Skin of body (tissue), 2 donors: ENCODE measurements around the gene CDH23. TPM values are rescaled to one million over a fixed set of nuclear protein-coding genes. Genes with fewer than 3 reads are reported as not detected.

Experiments
- DNase-seq: peaks from one replicate; lab custom pipeline; 2025; lab: John Stamatoyannopoulos, UW
- total RNA-seq: library from RNA; depleted of rRNA; stranded (reverse); fragments of >200 nt; gene quantifications from one replicate; pipeline ENCODE4 v1.2.3, GENCODE V29; 2014

Gene CDH23
- total RNA-seq, 1 donor from 2014 or later, result 6.3 TPM

- DNase-seq, result no peak
Observed at GRCh38 chr10:71740069-71740653, 343.4 kb downstream of the CDH23 start.

GRCh38 chr10:71741029-71741428, 344.3 kb downstream of the CDH23 start:
- DNase-seq, result no peak

- no peak for DNase-seq
Observed at GRCh38 chr10:71741671-71742070, 345.0 kb downstream of the CDH23 start.

GRCh38 chr10:71742301-71743088, 345.8 kb downstream of the CDH23 start:
- no peak for DNase-seq

- DNase-seq, result no peak
Observed at GRCh38 chr10:71743089-71743838, 346.5 kb downstream of the CDH23 start.

GRCh38 chr10:71743866-71744265, 347.1 kb downstream of the CDH23 start:
- no peak for DNase-seq

- no peak for DNase-seq
Observed at GRCh38 chr10:71744897-71745663, 348.4 kb downstream of the CDH23 start.

- DNase-seq, result no peak
Observed at GRCh38 chr10:71745664-71746250, 349.0 kb downstream of the CDH23 start.

GRCh38 chr10:71746344-71747037, 349.8 kb downstream of the CDH23 start:
- no peak for DNase-seq

DNA sequence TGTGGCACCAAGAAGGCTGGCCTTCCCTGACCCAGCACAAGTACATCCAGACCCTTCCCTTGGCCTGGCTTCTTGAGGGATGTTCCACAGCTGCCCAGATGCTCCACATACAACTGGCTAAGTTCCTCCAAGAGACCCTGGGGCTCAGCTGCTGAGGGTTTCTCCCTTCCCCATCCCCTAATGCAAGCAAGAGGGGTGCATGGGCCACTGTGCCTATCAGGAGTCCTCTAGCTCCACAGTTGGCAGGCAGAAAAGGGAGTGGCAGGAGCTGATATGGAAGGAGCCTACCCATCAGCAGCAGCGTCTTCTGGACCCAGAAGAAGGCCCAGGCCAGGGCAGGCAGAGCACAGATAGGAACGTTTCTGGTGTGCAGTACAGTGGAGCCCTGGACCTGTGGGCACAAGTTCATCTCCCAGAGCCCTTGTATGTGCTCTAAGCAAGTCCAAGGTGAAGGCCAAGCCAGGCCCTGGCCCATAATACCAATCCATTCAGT, 350.4 kb downstream of the CDH23 start:
- no peak for DNase-seq

DNA sequence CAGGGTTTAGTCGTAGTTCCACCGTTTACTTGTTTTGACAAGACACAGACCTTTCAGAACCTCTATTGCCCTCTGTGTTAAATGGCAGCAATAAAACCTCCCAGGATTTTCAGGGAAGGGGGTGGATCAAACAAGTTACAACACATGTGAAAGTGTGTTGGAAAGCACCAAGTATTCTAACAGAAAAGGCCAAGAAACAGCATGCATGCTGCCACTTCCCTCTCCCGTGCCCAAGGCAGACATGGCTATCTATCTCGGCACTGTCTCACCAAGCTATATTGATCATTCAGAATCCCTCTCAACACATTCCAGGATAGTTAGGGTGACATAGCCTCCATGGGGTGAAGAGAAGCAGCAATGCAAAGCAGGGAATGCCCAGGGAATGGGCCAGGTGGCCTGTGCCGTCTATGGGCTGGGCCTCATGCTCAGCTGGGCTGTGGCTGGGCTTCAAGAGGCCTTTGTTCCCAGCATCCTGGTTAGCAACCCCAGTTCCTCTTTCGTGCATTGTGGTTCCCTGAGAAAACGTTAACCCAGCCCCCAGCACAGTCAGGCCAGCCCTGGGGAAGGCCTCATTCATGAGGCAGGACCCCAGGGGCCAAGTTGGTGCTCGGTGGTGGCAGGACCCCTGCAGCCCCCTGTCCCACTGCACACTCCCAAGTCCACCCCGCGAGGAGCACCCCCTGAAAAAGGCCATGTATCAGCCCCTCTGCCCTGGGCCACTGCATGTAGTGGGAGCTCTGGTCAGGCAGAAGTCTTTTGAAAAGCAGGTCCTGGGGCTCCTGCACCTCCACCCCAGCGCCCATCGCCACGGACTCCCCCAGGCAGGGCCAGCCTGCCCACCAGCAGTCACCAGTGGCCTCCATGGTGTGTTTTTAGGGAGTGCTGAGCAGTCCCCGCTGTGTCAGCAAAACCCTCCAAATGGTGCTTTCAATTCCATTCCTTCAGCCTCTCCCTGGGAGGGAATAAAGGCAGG, 351.1 kb downstream of the CDH23 start:
- DNase-seq, result no peak

GRCh38 chr10:71748671-71749191, 352.0 kb downstream of the CDH23 start:
- peak; percentile 43 for DNase-seq

DNA sequence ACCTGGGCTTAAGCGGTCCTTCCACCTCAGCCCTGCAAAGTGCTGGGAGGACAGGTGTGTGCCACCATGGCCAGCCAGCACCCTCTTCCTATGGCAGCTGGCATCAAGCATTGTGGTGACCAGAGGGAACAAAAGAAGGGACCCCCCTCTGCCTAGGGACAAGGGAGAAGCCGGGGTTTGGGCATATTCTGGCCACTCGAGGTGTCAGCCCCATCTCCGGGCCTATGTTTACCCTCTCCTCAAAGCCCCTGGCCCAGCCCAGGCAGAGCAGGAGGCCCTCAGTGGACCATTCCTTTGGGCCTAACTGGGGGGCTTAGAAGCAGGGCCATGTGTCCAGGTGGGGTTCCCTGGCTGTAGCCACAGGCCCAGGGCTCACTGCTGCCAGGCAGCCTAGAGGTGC, 352.7 kb downstream of the CDH23 start:
- no peak for DNase-seq

- DNase-seq, result no peak
Observed at GRCh38 chr10:71750124-71750841, 353.6 kb downstream of the CDH23 start.

DNA sequence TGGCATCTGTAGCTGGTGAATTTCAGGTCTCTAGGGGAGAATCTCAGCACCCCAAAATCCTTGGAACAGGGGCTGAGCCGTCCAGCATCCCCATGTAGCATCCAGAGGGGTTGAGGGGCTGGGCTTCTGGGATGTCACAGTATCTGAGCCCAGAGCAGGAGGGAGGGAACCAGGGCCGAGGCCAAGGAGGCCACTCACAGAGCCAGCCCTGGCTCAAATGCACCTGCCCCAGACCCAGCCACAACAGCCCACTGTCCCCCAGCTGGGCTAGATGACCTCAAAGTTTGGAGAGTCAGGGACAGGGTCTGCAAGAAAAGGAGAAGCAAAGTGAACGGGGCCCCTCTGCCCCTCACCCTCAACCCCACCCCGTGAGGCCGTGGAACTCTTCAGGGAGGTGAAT, 354.3 kb downstream of the CDH23 start:
- no peak for DNase-seq

GRCh38 chr10:71751515-71752224, 354.9 kb downstream of the CDH23 start:
- no peak for DNase-seq

DNA sequence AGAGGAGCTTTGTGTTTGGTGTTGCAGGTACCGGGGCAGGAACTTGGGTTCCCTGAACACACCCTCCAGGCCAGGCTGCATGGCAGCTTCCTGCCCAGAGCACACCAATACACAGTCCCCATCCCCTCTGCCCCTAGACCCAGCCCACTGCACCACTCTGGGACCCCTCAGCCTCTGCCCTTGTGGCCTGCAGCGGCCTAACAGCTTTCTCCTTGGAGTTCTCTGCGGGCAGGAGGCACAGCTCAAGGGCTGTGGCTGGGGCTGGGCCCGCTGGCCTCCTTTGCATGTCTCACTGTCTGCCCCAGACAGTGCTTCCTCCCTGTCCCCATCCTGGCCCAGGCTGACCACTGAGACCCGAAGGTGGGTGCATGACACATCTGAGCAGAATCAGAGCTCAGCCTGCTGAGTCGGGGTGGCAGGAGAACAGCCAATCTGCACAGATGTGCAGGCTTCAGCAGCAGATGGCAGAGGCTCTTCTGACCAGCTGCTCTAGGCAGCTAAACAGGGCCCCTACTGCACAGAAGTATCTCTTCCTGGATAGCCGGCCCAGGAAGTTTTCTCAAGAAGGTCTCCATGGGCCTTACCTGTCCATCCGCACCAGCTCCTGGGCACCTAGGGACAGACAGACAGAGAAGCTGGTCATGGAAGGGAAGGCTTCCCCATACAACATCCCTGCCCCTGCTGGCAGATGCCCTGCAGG, 355.8 kb downstream of the CDH23 start:
- no peak for DNase-seq
